ENCODE data around the gene NRXN3.

NRXN3 gene

GRCh38 chr14:79791055-79791732, 1621.0 kb downstream of the NRXN3 start:
- no peak for DNase-seq (ENCODE audit: low read depth in 3 of 3)

GRCh38 chr14:79802093-79802492, 1631.9 kb downstream of the NRXN3 start:
- DNase-seq (ENCODE audit: low read depth in 3 of 3): no peak

- no peak for DNase-seq (ENCODE audit: low read depth in 3 of 3)
Measured at GRCh38 chr14:79805636-79806035, 1635.5 kb downstream of the NRXN3 start.

GRCh38 chr14:79809849-79810612, 1639.9 kb downstream of the NRXN3 start:
- DNase-seq (ENCODE audit: low read depth in 3 of 3): no peak

- no peak for DNase-seq (ENCODE audit: low read depth in 3 of 3)
Measured at GRCh38 chr14:79820866-79821535, 1650.8 kb downstream of the NRXN3 start.

GRCh38 chr14:79822034-79822433, 1651.9 kb downstream of the NRXN3 start:
- no peak for DNase-seq (ENCODE audit: low read depth in 3 of 3)

- DNase-seq (ENCODE audit: low read depth in 3 of 3): no peak
Measured at GRCh38 chr14:79825046-79825521, 1654.9 kb downstream of the NRXN3 start.

GRCh38 chr14:79826362-79826761, 1656.2 kb downstream of the NRXN3 start:
- DNase-seq (ENCODE audit: low read depth in 3 of 3): no peak

GRCh38 chr14:79829405-79830166, 1659.4 kb downstream of the NRXN3 start:
- no peak for DNase-seq (ENCODE audit: low read depth in 3 of 3)

- no peak for DNase-seq (ENCODE audit: low read depth in 3 of 3)
Measured at GRCh38 chr14:79831195-79831892, 1661.2 kb downstream of the NRXN3 start.

GRCh38 chr14:79833781-79834180, 1663.6 kb downstream of the NRXN3 start:
- DNase-seq (ENCODE audit: low read depth in 3 of 3): no peak

GRCh38 chr14:79834868-79835267, 1664.7 kb downstream of the NRXN3 start:
- DNase-seq (ENCODE audit: low read depth in 3 of 3): no peak

GRCh38 chr14:79836577-79836976, 1666.4 kb downstream of the NRXN3 start:
- DNase-seq (ENCODE audit: low read depth in 3 of 3): no peak

- DNase-seq (ENCODE audit: low read depth in 3 of 3): no peak
Measured at GRCh38 chr14:79837699-79838098, 1667.5 kb downstream of the NRXN3 start.

GRCh38 chr14:79840103-79840502, 1669.9 kb downstream of the NRXN3 start:
- no peak for DNase-seq (ENCODE audit: low read depth in 3 of 3)

- DNase-seq (ENCODE audit: low read depth in 3 of 3): no peak
Measured at GRCh38 chr14:79840831-79841230, 1670.7 kb downstream of the NRXN3 start.

GRCh38 chr14:79841433-79841832, 1671.3 kb downstream of the NRXN3 start:
- DNase-seq (ENCODE audit: low read depth in 3 of 3): no peak

GRCh38 chr14:79842270-79842669, 1672.1 kb downstream of the NRXN3 start:
- DNase-seq (ENCODE audit: low read depth in 3 of 3): no peak

GRCh38 chr14:79852950-79853744, 1683.0 kb downstream of the NRXN3 start:
- no peak for DNase-seq (ENCODE audit: low read depth in 3 of 3)

- DNase-seq (ENCODE audit: low read depth in 3 of 3): no peak
Measured at GRCh38 chr14:79855789-79856188, 1685.6 kb downstream of the NRXN3 start.
